HG02588 (cell line): Measurements from ENCODE around the gene TBC1D17.
"Not testable (repeated sequence)": the region's sequence is repeated elsewhere in the genome, so short reads cannot be mapped to it uniquely, and the experiment has no call there.

Experiments
- ATAC-seq: cut with Tn5 transposase; IDR thresholded peaks from one replicate; pipeline ENCODE4 v1.9.1; 2021; ENCODE audit warnings: mild to moderate bottlenecking, moderate library complexity; ENCODE audit not compliant: unreplicated experiment

The TBC1D17 gene

GRCh38 chr19:49916839-49917733, 39.6 kb downstream of the TBC1D17 start:
- no peak for ATAC-seq

- ATAC-seq: no peak
Measured at GRCh38 chr19:49918089-49918488, 40.6 kb downstream of the TBC1D17 start.

- ATAC-seq: no peak
Measured at GRCh38 chr19:49920624-49921363, 43.3 kb downstream of the TBC1D17 start.

- no peak for ATAC-seq
Measured at GRCh38 chr19:49921871-49922795, 44.6 kb downstream of the TBC1D17 start.

- ATAC-seq: no peak
Measured at GRCh38 chr19:49923055-49924003, 45.8 kb downstream of the TBC1D17 start.

GRCh38 chr19:49924004-49924880, 46.7 kb downstream of the TBC1D17 start:
- ATAC-seq: no peak

- not testable (repeated sequence) for ATAC-seq
Measured at GRCh38 chr19:49924881-49925210, 47.3 kb downstream of the TBC1D17 start.

- no peak for ATAC-seq
Measured at GRCh38 chr19:49925486-49925885, 48.0 kb downstream of the TBC1D17 start.

GRCh38 chr19:49926515-49926914, 49.0 kb downstream of the TBC1D17 start:
- ATAC-seq: no peak

- no peak for ATAC-seq
Measured at GRCh38 chr19:49927526-49928264, 50.2 kb downstream of the TBC1D17 start.

- ATAC-seq: peak; percentile 47
Measured at GRCh38 chr19:49929121-49929610, 51.7 kb downstream of the TBC1D17 start, which contains the start of the genes ATF5 and NUP62. Gene ATF5, plus strand, starts transcription at chr19:49929205. Its CDS starts 1,646 bp downstream, at chr19:49930851. Gene NUP62, minus strand, starts transcription at chr19:49929504. Its CDS starts 19,697 bp downstream, at chr19:49909807.

GRCh38 chr19:49929611-49930482, 52.3 kb downstream of the TBC1D17 start:
- ATAC-seq: peak; percentile 56

- ATAC-seq: no peak
Measured at GRCh38 chr19:49930483-49931011, 53.0 kb downstream of the TBC1D17 start.

GRCh38 chr19:49931293-49932040, 54.0 kb downstream of the TBC1D17 start:
- no peak for ATAC-seq

GRCh38 chr19:49932041-49932451, 54.5 kb downstream of the TBC1D17 start:
- no peak for ATAC-seq

GRCh38 chr19:49932731-49933131, 55.2 kb downstream of the TBC1D17 start:
- ATAC-seq: no peak
